Loucy (cell line): ENCODE measurements around the gene PDE11A.
"Not testable (repeated sequence)": the region's sequence is repeated elsewhere in the genome, so short reads cannot be mapped to it uniquely, and the experiment has no call there.

ENCODE experiments used
- H2AFZ ChIP-seq: fragments of 200-600 bp; sonication (generic); 2 replicates; pipeline ENCODE4 v1.6.0; 2016; ENCODE audit warnings: antibody characterized with exemption, mild to moderate bottlenecking, low read length, moderate library complexity
- H3F3A ChIP-seq: fragments of 200-600 bp; 2 replicates; pipeline ENCODE4 v1.6.0; 2016; ENCODE audit warnings: antibody characterized with exemption, low read depth, mild to moderate bottlenecking
- H3K27me3 ChIP-seq: fragments of 200-600 bp; sonication (generic); 2 replicates; pipeline ENCODE4 v1.6.1; 2014; ENCODE audit warnings: low read length, mild to moderate bottlenecking; ENCODE audit not compliant: insufficient read depth, poor library complexity, severe bottlenecking
- H3K36me3 ChIP-seq: fragments of 200-600 bp; sonication (generic); 2 replicates; pipeline ENCODE4 v1.6.1; 2016; ENCODE audit warnings: low read length; ENCODE audit not compliant: insufficient read depth
- H3K4me1 ChIP-seq: fragments of 200-600 bp; sonication (generic); 2 replicates; pipeline ENCODE4 v1.5.1; 2014; ENCODE audit warnings: low read length, mild to moderate bottlenecking; ENCODE audit not compliant: insufficient read depth, poor library complexity, severe bottlenecking
- H3K4me2 ChIP-seq: fragments of 200-600 bp; sonication (generic); 2 replicates; pipeline ENCODE4 v1.6.0; 2014; ENCODE audit warnings: antibody characterized with exemption, low read length, low read depth, mild to moderate bottlenecking; ENCODE audit not compliant: poor library complexity, severe bottlenecking
- H3K4me3 ChIP-seq: fragments of 200-600 bp; sonication (generic); 2 replicates; pipeline ENCODE4 v1.5.1; 2014; ENCODE audit warnings: low read length, mild to moderate bottlenecking, mixed read lengths; ENCODE audit not compliant: poor library complexity, severe bottlenecking
- H3K79me2 ChIP-seq: fragments of 200-600 bp; sonication (generic); 2 replicates; pipeline ENCODE4 v1.6.1; 2014; ENCODE audit warnings: low read length; ENCODE audit not compliant: insufficient read depth
- H3K9ac ChIP-seq: fragments of 200-600 bp; sonication (generic); 2 replicates; pipeline ENCODE4 v1.6.0; 2014; ENCODE audit warnings: mild to moderate bottlenecking, low read depth, low read length, moderate library complexity; ENCODE audit not compliant: poor library complexity, severe bottlenecking
- H3K9me2 ChIP-seq: fragments of 200-600 bp; sonication (generic); replicated peaks from 2 replicates; pipeline ENCODE4 v1.6.1; 2016; ENCODE audit warnings: low read depth, low read length, mixed read lengths
- H3K9me3 ChIP-seq: fragments of 200-600 bp; sonication (generic); 2 replicates; pipeline ENCODE4 v1.6.1; 2014; ENCODE audit warnings: mild to moderate bottlenecking, antibody characterized with exemption, low read length, low read depth; ENCODE audit not compliant: insufficient read depth
- H4K20me1 ChIP-seq: fragments of 200-600 bp; sonication (generic); 2 replicates; pipeline ENCODE4 v1.6.0; 2014; ENCODE audit warnings: antibody characterized with exemption, low read length, mild to moderate bottlenecking; ENCODE audit not compliant: insufficient read depth, poor library complexity, severe bottlenecking
- EZH2phosphoT487 ChIP-seq: fragments of 200-600 bp; IDR thresholded peaks from 2 replicates; pipeline ENCODE4 v1.6.1; 2018; ENCODE audit warnings: antibody characterized with exemption, mild to moderate bottlenecking, moderate library complexity, borderline replicate concordance
- TF ChIP-seq, protein P1 (sequence below): fragments of 200-600 bp; sonication (generic); conservative IDR thresholded peaks from 2 replicates; pipeline ENCODE4 v1.5.1; 2014; ENCODE audit warnings: mild to moderate bottlenecking, antibody characterized with exemption, low read length

The PDE11A gene

GRCh38 chr2:178084273-178084672 is 11.7 kb upstream of the PDE11A start:
- Histone ChIP-seq H3K79me2 (no peaks in the 10 kb centered on the region), H3K9ac (no peak overlapping the region), H3K36me3 (no peaks in the 10 kb centered on the region), H4K20me1 (no peaks in the 10 kb centered on the region), H3K27me3 (no peaks in the 10 kb centered on the region), H3K4me2 (no peak overlapping the region), H3K9me2 (no peaks in the 10 kb centered on the region), H3K4me1 (no peaks in the 10 kb centered on the region), H2AFZ (no peak overlapping the region), H3F3A (no peaks in the 10 kb centered on the region), H3K4me3 (no peak overlapping the region), H3K9me3 (peaks cover 3% of the 10 kb centered on the region; the same call in 1 of the 2 replicates)
- TF ChIP-seq, protein P1, sequence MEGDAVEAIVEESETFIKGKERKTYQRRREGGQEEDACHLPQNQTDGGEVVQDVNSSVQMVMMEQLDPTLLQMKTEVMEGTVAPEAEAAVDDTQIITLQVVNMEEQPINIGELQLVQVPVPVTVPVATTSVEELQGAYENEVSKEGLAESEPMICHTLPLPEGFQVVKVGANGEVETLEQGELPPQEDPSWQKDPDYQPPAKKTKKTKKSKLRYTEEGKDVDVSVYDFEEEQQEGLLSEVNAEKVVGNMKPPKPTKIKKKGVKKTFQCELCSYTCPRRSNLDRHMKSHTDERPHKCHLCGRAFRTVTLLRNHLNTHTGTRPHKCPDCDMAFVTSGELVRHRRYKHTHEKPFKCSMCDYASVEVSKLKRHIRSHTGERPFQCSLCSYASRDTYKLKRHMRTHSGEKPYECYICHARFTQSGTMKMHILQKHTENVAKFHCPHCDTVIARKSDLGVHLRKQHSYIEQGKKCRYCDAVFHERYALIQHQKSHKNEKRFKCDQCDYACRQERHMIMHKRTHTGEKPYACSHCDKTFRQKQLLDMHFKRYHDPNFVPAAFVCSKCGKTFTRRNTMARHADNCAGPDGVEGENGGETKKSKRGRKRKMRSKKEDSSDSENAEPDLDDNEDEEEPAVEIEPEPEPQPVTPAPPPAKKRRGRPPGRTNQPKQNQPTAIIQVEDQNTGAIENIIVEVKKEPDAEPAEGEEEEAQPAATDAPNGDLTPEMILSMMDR = no peak
- no peak for TF ChIP-seq EZH2phosphoT487

GRCh38 chr2:178082408-178083045 is 9.9 kb upstream of the PDE11A start:
- Histone ChIP-seq H4K20me1 (no peaks in the 10 kb centered on the region), H2AFZ (no peak overlapping the region)
- TF ChIP-seq, protein P1 = no peak
- no peak for TF ChIP-seq EZH2phosphoT487

DNA sequence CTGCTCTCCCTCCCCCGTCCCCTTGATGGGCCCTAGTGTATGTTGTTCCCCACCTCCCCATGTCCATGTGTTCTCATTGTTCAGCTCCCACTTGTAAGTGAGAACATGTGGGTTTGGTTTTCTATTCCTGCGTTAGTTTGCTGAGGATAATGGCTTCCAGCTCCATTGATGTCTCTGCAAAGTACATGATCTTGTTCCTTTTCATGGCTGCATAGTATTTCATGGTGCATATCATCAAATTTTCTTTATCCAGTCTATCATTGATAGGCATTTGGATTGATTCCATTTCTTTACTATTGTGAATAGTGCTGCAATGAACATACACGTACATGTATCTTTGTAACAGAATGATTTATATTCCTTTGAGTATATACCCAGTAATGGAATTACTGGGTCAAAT is 6.7 kb upstream of the PDE11A start:
- H3K4me2 ChIP-seq, H3K4me1 ChIP-seq, H3K27me3 ChIP-seq, H4K20me1 ChIP-seq, H2AFZ ChIP-seq, H3K9me3 ChIP-seq, H3K9me2 ChIP-seq, H3F3A ChIP-seq, H3K9ac ChIP-seq, H3K36me3 ChIP-seq, H3K4me3 ChIP-seq, H3K79me2 ChIP-seq: not testable (repeated sequence)

More at GRCh38 chr2:178082408-178083045, 9.9 kb upstream of the PDE11A start:
- Histone ChIP-seq H3F3A (no peaks in the 10 kb centered on the region), H3K79me2 (no peaks in the 10 kb centered on the region), H3K36me3 (no peaks in the 10 kb centered on the region), H3K4me2 (no peak overlapping the region), H3K9me2 (no peaks in the 10 kb centered on the region), H3K27me3 (no peaks in the 10 kb centered on the region), H3K9ac (no peak overlapping the region), H3K4me1 (no peaks in the 10 kb centered on the region), H3K9me3 (peaks cover 4% of the 10 kb centered on the region; the same call in 1 of the 2 replicates), H3K4me3 (no peak overlapping the region)

DNA sequence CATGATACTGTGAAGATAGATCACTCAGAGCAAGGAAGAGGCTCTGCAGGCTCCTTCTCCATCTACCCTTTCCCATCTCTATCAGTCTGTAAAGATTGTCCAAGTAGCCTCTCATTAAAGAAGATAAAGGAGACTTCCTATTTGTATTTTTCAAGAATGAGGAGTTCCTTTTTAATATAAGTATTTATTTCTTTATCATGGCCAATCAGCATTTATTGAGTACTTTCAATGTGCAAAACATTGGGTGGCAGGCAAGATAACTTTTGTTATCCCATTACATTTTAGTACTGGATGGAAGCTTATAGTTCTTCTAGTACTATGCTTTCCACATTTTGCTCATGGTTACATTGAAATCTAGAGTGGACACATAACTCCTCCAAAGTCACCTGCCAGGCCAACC is 3.6 kb upstream of the PDE11A start:
- TF ChIP-seq, protein P1 = no peak
- TF ChIP-seq EZH2phosphoT487 = no peak
- Histone ChIP-seq H3K4me1 (peaks cover 22% of the 10 kb centered on the region), H3K79me2 (no peaks in the 10 kb centered on the region), H3K9me3 (peaks cover 4% of the 10 kb centered on the region; the same call in 1 of the 2 replicates), H3K36me3 (no peaks in the 10 kb centered on the region), H3F3A (no peaks in the 10 kb centered on the region), H3K4me3 (no peak overlapping the region), H2AFZ (no peak overlapping the region), H3K9ac (no peak overlapping the region), H4K20me1 (no peaks in the 10 kb centered on the region), H3K27me3 (no peaks in the 10 kb centered on the region), H3K9me2 (no peaks in the 10 kb centered on the region), H3K4me2 (no peak overlapping the region)
